ENCODE data around the gene GARIN5A.
A peak's percentile ranks its signal among the peaks of the same experiment; 100 is the strongest.

GARIN5A gene

DNA sequence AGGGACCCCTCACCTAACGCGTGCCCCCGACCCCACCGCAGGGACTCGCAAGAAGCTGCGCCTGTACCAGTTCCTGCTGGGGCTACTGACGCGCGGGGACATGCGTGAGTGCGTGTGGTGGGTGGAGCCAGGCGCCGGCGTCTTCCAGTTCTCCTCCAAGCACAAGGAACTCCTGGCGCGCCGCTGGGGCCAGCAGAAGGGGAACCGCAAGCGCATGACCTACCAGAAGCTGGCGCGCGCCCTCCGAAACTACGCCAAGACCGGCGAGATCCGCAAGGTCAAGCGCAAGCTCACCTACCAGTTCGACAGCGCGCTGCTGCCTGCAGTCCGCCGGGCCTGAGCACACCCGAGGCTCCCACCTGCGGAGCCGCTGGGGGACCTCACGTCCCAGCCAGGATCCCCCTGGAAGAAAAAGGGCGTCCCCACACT is 48.6 kb downstream of the GARIN5A start:
- DNase-seq (ENCODE audit: insufficient read length) (no peak), FAIRE-seq (no peak)
- no peak for TF ChIP-seq POLR2AphosphoS5 (IDR thresholded peaks at IDR 0.05; ENCODE audit: low read depth, low read length)
- TF ChIP-seq POLR2A (IDR thresholded peaks at IDR 0.05; ENCODE audit: low read depth, low read length) = no peak
- TF ChIP-seq TAF1 (IDR thresholded peaks at IDR 0.05; ENCODE audit: borderline replicate concordance, low read depth, low read length) = no peak

- DNase-seq (ENCODE audit: insufficient read length) (no peak), FAIRE-seq (no peak)
- TF ChIP-seq POLR2AphosphoS5 (IDR thresholded peaks at IDR 0.05; ENCODE audit: low read depth, low read length) (no peak), POLR2A (IDR thresholded peaks at IDR 0.05; ENCODE audit: low read depth, low read length) (no peak), TAF1 (IDR thresholded peaks at IDR 0.05; ENCODE audit: borderline replicate concordance, low read depth, low read length) (no peak)
These were observed 49.2 kb downstream of the GARIN5A start for GRCh38 chr19:50427318-50427925.

DNA sequence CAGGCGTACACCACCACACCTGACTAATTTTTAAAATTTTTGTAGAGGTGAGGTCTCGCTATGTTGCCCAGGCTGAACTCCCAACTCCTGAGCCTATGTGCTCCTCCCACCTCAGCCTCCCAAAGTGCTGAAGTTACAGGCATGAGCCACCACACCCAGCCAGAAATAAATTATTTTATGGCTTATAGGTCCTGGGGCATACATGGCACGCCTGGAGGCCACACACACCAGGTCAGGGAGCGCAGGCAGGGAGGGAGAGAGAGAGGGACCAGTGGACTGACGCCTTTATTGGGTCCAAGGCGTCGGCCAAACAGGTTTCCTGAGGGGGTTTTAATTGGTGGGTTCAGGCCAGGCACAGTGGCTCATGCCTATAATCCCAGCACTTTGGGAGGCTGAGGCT is 51.1 kb downstream of the GARIN5A start:
- TF ChIP-seq POLR2A (IDR thresholded peaks at IDR 0.05; ENCODE audit: low read depth, low read length) (no peak), POLR2AphosphoS5 (IDR thresholded peaks at IDR 0.05; ENCODE audit: low read depth, low read length) (no peak), TAF1 (IDR thresholded peaks at IDR 0.05; ENCODE audit: borderline replicate concordance, low read depth, low read length) (no peak)
- DNase-seq (ENCODE audit: insufficient read length) = no peak
- no peak for FAIRE-seq

DNA sequence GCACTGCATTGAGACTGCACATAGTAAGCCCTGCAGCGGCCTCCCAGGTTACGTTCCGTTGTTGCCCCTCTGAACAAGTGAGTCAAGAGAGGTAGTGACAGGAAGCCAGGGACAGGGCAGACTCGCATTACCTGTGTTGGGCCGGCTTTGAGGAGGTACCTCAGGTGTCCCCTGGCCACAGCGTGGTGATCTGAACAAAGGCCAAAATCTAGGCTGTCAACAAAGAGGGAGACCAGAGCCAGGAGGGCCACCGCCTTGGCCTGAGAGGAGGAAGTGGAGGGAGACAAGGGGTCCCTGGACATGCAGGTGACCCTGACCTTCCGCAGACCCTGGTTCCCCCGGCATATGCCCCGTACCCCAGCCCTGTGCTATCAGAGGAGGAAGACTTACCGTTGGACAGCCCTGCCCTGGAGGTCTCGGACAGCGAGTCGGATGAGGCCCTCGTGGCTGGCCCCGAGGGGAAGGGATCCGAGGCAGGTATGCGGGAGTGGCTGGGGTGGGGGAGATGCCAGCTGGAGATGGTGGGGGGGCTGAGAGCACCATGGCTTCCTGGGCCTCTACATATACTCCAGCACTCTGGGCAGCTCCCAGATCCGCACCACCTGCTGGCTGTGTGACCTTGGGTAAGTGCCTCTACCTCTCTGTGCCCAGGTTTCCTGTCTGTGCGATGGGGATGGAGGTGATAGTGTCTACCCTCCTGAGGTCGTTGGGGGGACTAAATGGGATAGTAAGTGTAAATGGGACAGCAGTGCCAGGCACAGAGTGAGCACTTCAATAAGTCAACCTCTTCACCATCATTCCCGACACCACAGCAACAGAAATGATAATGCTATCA is 53.2 kb downstream of the GARIN5A start:
- FAIRE-seq (no peak), DNase-seq (ENCODE audit: insufficient read length) (no peak)
- TF ChIP-seq POLR2A (IDR thresholded peaks at IDR 0.05; ENCODE audit: low read depth, low read length) (no peak), TAF1 (IDR thresholded peaks at IDR 0.05; ENCODE audit: borderline replicate concordance, low read depth, low read length) (no peak), POLR2AphosphoS5 (IDR thresholded peaks at IDR 0.05; ENCODE audit: low read depth, low read length) (no peak)

- no peak for FAIRE-seq
- no peak for DNase-seq (ENCODE audit: insufficient read length)
- TF ChIP-seq TAF1 (IDR thresholded peaks at IDR 0.05; ENCODE audit: borderline replicate concordance, low read depth, low read length) = no peak
- no peak for TF ChIP-seq POLR2AphosphoS5 (IDR thresholded peaks at IDR 0.05; ENCODE audit: low read depth, low read length)
- no peak for TF ChIP-seq POLR2A (IDR thresholded peaks at IDR 0.05; ENCODE audit: low read depth, low read length)
These were observed 54.0 kb downstream of the GARIN5A start for GRCh38 chr19:50422397-50423278.

DNA sequence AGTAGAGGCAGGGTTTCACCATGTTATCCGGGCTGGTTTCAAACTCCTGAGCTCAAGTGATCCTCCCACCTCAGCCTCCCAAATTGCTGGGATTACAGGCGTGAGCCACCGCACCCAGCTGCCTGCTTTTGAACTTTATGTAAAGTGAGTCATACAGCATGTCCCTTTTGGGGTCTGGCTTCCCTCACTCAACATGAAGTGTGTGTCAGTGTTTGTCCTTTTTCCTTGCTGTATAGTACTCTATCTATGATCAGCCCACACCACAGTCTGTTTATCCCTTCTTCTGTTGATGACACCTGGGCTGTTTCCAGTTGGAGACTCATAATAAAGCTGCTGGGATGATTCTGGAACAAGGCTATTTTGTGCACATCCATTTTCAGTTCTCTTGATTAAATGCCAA is 55.8 kb downstream of the GARIN5A start:
- TF ChIP-seq POLR2AphosphoS5 (IDR thresholded peaks at IDR 0.05; ENCODE audit: low read depth, low read length) (no peak), POLR2A (IDR thresholded peaks at IDR 0.05; ENCODE audit: low read depth, low read length) (no peak)
- FAIRE-seq (peak; percentile 21), DNase-seq (ENCODE audit: insufficient read length) (no peak)

DNA sequence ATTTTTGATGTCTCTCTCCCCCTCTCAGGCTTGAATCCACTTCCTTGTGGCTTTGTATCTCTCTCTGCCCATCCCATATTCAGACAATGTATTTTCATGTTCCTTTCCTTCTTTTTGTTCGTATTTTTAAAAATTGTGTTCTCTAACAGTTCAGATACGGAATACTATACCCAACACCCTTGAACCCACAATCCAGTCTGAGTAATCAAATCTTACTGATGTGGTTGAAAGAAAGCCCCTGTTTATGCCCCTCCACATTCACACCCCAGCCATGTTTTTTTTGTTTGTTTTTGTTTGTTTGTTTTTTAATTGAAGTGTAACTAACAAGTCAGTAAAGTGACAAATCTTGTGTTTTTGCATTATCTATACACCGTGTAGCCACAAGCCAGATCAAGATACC is 56.5 kb downstream of the GARIN5A start:
- TF ChIP-seq POLR2AphosphoS5 (IDR thresholded peaks at IDR 0.05; ENCODE audit: low read depth, low read length) (no peak), TAF1 (IDR thresholded peaks at IDR 0.05; ENCODE audit: borderline replicate concordance, low read depth, low read length) (no peak)
- peak; percentile 40 for FAIRE-seq

DNA sequence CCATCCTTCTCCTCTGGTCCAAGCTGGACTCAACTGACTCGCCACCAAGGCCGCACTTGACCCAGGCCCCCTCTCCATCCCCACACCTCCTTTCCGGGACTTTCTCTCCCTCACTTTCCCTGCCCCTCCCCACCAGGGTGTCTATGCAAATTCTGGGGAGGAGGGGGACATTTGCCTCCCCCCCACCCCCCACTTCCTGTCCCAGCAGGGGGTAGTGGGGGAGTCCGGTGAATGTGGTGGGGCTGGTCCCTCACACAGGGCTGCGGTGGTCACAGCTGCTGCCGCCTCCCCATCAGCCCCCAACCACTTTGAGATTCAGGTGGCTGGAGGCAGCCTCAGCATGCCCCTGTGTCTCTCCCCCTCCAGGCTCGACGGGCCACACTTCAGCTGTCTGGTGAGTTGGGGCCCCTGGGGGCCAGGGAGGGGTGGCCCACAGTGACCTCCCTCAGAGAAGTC is 57.0 kb downstream of the GARIN5A start:
- no peak for DNase-seq (ENCODE audit: insufficient read length)
- FAIRE-seq = peak; percentile 95

More for the DNA sequence above, 56.5 kb downstream of the GARIN5A start:
- DNase-seq (ENCODE audit: insufficient read length) = no peak

DNA sequence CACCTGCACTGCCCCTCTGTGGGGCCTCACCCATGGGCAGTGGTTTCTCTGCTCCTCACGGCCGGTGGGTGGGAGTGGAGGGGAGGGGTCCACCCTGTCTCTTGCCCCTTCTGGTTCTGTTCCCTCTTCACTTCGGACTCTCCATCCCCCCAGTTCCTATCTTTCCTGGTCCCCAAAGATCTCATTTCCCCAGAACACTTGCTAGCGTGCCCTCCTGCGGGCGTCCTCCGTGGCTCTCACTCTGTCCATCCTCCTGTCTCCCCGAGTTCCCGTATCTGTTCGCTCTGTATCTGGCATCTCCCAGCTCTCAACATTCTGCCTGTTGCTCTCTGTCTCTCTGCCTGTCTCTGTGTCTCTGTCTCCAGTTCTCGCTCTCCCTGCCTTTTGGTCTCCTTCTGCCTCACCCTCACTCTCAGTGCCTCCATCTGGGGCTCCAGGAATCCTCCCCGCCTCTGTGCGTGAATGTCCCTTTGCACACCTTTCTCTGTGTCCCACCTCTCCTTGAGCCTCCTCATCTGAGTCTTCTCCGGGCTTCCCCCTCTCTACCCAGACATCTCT is 57.5 kb downstream of the GARIN5A start:
- DNase-seq (ENCODE audit: insufficient read length) (no peak), FAIRE-seq (no peak)
- TF ChIP-seq POLR2AphosphoS5 (IDR thresholded peaks at IDR 0.05; ENCODE audit: low read depth, low read length) (no peak), POLR2A (IDR thresholded peaks at IDR 0.05; ENCODE audit: low read depth, low read length) (no peak), TAF1 (IDR thresholded peaks at IDR 0.05; ENCODE audit: borderline replicate concordance, low read depth, low read length) (no peak)

More for the DNA sequence above, 57.0 kb downstream of the GARIN5A start:
- TF ChIP-seq TAF1 (IDR thresholded peaks at IDR 0.05; ENCODE audit: borderline replicate concordance, low read depth, low read length) (no peak), POLR2A (IDR thresholded peaks at IDR 0.05; ENCODE audit: low read depth, low read length) (peak; percentile 38; the same call in 1 of the 2 replicates)

DNA sequence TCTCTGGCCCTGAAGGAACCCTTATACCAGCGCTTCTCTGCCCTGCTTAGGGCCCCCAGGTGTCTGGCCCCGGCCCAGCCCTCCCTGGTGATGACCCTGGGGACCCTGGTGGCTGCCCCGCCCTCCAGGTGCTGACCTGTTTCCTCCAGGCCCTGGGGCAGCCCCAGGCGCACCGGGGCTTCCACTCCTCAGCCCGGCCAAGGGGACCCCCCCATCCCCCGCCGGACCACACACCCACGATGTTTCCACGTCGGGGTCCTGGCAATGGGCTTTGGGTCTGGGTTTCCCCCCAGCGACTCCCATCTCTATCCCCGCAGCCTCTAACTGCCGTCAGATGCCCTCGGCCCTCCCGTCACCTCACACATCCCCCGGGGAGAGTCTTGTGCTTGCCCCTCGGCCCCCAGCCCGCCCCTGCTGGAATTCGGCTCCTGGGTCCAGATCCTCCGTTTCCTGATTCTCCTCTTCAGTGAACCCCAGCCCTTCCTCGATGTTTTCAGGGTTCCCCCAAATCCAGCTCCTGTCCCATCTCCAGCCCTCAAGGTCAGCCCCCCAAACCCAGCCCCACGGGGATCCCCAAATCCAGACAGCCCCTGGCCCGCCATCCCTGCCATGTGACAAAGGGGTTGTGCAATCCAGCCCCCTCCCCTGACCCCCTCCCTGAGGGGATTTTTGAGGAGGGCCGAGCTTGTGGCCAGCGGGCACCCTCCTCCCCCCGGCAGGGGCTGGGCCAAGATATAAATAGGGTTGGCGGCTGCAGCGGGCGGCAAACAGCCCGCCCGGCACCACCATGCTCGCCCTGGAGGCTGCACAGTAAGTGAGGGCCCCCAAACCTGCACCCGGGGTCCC is 58.2 kb downstream of the GARIN5A start, which contains the start of gene SPIB:
SPIB (plus strand) TSS at position 763 of the 846 bp plus-strand sequence; CDS start at position 788, 25 bp downstream.
- DNase-seq (ENCODE audit: insufficient read length) = no peak
- TF ChIP-seq TAF1 (IDR thresholded peaks at IDR 0.05; ENCODE audit: borderline replicate concordance, low read depth, low read length) (peak; percentile 54; the same call in 1 of the 2 replicates), POLR2A (IDR thresholded peaks at IDR 0.05; ENCODE audit: low read depth, low read length) (peak; percentile 89), POLR2AphosphoS5 (IDR thresholded peaks at IDR 0.05; ENCODE audit: low read depth, low read length) (no peak)
- peak; percentile 70 for FAIRE-seq
